ENCODE measurements around the gene CRYGC.

The CRYGC gene

GRCh38 chr2:208092093-208092832, 37.4 kb downstream of the CRYGC start:
- DNase-seq: no peak

- DNase-seq: no peak
Observed at GRCh38 chr2:208090420-208090819, 39.2 kb downstream of the CRYGC start.

- no peak for DNase-seq
Observed at GRCh38 chr2:208086029-208086428, 43.6 kb downstream of the CRYGC start.

GRCh38 chr2:208083807-208084206, 45.8 kb downstream of the CRYGC start:
- DNase-seq: no peak
